ENCODE measurements around the gene WAC. TPM values are rescaled to one million over a fixed set of nuclear protein-coding genes. Genes with fewer than 3 reads are reported as not detected.
A peak's percentile ranks its signal among the peaks of the same experiment; 100 is the strongest.

The WAC gene
- total and polyA plus RNA-seq, 2 of the 13 experiments (the other 11 are each of a cell fraction or from before 2014, with no cell fraction given) = 69.1 to 96.2 TPM

DNA sequence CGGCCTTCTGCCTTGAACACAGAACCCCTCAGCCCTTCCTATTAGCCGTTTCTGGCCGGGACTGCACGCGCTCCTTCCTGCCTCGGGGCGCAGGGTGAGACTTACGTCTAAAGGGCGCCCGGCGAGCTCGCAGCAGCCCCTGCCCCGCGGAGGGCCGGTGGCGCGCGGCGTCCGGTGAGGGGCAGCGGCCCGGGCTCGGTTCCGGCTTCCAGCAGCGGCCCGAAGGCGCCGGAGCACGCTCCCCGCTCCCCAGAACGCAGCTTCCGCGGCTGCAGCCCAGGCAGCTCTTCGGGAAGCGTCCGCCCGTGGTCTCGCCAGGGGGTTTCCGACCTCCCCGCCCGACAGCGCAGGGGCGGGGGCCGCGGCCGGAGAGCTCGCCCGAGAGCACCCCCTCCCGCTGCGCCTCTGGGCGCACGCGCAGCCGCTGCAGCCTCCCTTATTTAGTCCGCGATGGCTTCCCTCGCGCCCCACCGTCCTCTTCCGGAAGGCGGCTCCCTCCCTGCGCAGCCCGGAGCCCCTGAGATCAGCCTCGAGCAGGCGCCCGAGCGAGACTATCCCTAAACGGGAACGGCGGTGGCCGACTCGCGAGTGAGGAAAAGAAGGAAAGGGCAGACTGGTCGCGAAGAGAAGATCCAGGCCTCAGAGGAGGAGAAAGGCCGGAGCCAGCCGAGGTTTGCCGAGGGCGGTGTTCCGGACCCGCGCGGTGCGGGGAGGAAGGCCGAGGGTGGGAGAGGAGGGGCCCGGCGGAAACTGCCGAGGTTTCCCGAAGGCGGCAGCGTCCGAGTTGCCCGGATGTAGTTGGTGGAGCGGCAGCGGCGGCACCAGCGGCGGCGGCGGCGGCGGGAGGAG is at the start of gene WAC (continued):
- TF ChIP-seq, protein P1, sequence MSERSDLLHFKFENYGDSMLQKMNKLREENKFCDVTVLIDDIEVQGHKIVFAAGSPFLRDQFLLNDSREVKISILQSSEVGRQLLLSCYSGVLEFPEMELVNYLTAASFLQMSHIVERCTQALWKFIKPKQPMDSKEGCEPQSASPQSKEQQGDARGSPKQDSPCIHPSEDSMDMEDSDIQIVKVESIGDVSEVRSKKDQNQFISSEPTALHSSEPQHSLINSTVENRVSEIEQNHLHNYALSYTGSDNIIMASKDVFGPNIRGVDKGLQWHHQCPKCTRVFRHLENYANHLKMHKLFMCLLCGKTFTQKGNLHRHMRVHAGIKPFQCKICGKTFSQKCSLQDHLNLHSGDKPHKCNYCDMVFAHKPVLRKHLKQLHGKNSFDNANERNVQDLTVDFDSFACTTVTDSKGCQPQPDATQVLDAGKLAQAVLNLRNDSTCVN (CRISPR knock-in tag; IDR thresholded peaks at IDR 0.05; ENCODE audit: borderline replicate concordance) = peak; percentile 78; the same call in 1 of the 2 replicates
- TF ChIP-seq SAP130 (CRISPR knock-in tag; IDR thresholded peaks at IDR 0.05; ENCODE audit: low read depth) (peak; percentile 76), THYN1 (CRISPR knock-in tag; IDR thresholded peaks at IDR 0.05; ENCODE audit: borderline replicate concordance, low read depth) (no peak), DR1 (CRISPR knock-in tag; IDR thresholded peaks at IDR 0.05) (peak; percentile 92), RFXAP (CRISPR knock-in tag; IDR thresholded peaks at IDR 0.05; ENCODE audit: borderline replicate concordance) (peak; percentile 33; the same call in 1 of the 2 replicates), KDM6A (CRISPR knock-in tag; IDR thresholded peaks at IDR 0.05; ENCODE audit: low read depth) (no peak), BCLAF1 (IDR thresholded peaks at IDR 0.05) (no peak), NONO (IDR thresholded peaks at IDR 0.05) (no peak), NONO (CRISPR knock-in tag; conservative IDR thresholded peaks at IDR 0.05) (peak; percentile 90), ZNF276 (CRISPR knock-in tag; IDR thresholded peaks at IDR 0.05; ENCODE audit: low read depth) (no peak; the same call in 1 of the 2 replicates), ZNF644 (CRISPR knock-in tag; IDR thresholded peaks at IDR 0.05; ENCODE audit: low read depth) (no peak), FOXA1 (IDR thresholded peaks at IDR 0.05) (no peak), FOXA1 (CRISPR knock-in tag; IDR thresholded peaks at IDR 0.05) (no peak), U2AF2 (IDR thresholded peaks at IDR 0.05; ENCODE audit: low read depth, low read length) (no peak)
- TF ChIP-seq, protein P2, sequence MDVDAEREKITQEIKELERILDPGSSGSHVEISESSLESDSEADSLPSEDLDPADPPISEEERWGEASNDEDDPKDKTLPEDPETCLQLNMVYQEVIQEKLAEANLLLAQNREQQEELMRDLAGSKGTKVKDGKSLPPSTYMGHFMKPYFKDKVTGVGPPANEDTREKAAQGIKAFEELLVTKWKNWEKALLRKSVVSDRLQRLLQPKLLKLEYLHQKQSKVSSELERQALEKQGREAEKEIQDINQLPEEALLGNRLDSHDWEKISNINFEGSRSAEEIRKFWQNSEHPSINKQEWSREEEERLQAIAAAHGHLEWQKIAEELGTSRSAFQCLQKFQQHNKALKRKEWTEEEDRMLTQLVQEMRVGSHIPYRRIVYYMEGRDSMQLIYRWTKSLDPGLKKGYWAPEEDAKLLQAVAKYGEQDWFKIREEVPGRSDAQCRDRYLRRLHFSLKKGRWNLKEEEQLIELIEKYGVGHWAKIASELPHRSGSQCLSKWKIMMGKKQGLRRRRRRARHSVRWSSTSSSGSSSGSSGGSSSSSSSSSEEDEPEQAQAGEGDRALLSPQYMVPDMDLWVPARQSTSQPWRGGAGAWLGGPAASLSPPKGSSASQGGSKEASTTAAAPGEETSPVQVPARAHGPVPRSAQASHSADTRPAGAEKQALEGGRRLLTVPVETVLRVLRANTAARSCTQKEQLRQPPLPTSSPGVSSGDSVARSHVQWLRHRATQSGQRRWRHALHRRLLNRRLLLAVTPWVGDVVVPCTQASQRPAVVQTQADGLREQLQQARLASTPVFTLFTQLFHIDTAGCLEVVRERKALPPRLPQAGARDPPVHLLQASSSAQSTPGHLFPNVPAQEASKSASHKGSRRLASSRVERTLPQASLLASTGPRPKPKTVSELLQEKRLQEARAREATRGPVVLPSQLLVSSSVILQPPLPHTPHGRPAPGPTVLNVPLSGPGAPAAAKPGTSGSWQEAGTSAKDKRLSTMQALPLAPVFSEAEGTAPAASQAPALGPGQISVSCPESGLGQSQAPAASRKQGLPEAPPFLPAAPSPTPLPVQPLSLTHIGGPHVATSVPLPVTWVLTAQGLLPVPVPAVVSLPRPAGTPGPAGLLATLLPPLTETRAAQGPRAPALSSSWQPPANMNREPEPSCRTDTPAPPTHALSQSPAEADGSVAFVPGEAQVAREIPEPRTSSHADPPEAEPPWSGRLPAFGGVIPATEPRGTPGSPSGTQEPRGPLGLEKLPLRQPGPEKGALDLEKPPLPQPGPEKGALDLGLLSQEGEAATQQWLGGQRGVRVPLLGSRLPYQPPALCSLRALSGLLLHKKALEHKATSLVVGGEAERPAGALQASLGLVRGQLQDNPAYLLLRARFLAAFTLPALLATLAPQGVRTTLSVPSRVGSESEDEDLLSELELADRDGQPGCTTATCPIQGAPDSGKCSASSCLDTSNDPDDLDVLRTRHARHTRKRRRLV (CRISPR knock-in tag; IDR thresholded peaks at IDR 0.05) = no peak
